NB4 (cell line): ENCODE data around the gene ETV6.

Source experiments
- DNase-seq: peaks from one replicate; pipeline ENCODE4 v3.0.0; 2010; ENCODE audit warnings: low read depth
- H3K4me3 ChIP-seq: one replicate; pipeline ENCODE4 v1.5.1; 2011; ENCODE audit warnings: mild to moderate bottlenecking, low read depth, low read length, moderate library complexity
- CTCF ChIP-seq: IDR thresholded peaks from one replicate; pipeline ENCODE4 v1.5.1; 2012; ENCODE audit warnings: low read depth, low read length
- MAX ChIP-seq: IDR thresholded peaks from 2 replicates; pipeline ENCODE4 v1.6.1; 2011; ENCODE audit warnings: low read depth, low read length
- MYC ChIP-seq: IDR thresholded peaks from 2 replicates; pipeline ENCODE4 v1.6.1; 2011; ENCODE audit warnings: low read depth, low read length
- POLR2A ChIP-seq: IDR thresholded peaks from 2 replicates; pipeline ENCODE4 v1.6.1; 2011; ENCODE audit warnings: mild to moderate bottlenecking; ENCODE audit not compliant: insufficient read length; ENCODE audit errors: extremely low read depth

Gene ETV6

GRCh38 chr12:11639454-11639853 lies 10.0 kb upstream of the ETV6 start:
- no peak for DNase-seq
- TF ChIP-seq POLR2A: no peak
- no peak overlapping the region for H3K4me3 ChIP-seq

GRCh38 chr12:11641522-11641921 lies 8.0 kb upstream of the ETV6 start:
- DNase-seq: no peak
- no peak overlapping the region for H3K4me3 ChIP-seq
- TF ChIP-seq MYC (no peak), POLR2A (no peak), CTCF (no peak), MAX (no peak)

GRCh38 chr12:11642785-11643184 lies 6.7 kb upstream of the ETV6 start:
- no peak for TF ChIP-seq MYC
- no peak for DNase-seq
- no peak overlapping the region for H3K4me3 ChIP-seq

GRCh38 chr12:11645391-11645790 lies 4.1 kb upstream of the ETV6 start:
- TF ChIP-seq POLR2A: no peak
- no peak for TF ChIP-seq CTCF
- no peak for TF ChIP-seq MYC
- no peak for DNase-seq
- H3K4me3 ChIP-seq: no peak overlapping the region

- TF ChIP-seq MAX (peak; percentile 82), CTCF (no peak), MYC (peak; percentile 96), POLR2A (peak; percentile 34)
- peak overlapping the region; percentile 75 for H3K4me3 ChIP-seq
- DNase-seq: peak; percentile 97
Observed at GRCh38 chr12:11648514-11649412, 711 bp upstream of the ETV6 start.

GRCh38 chr12:11650286-11651281 lies 1.1 kb downstream of the ETV6 start:
- TF ChIP-seq MYC: peak; percentile 40; the same call in 1 of the 2 replicates
- 0 out of 2 replicates have a peak, but pooled peaks have one; percentile 20 for TF ChIP-seq MAX
- TF ChIP-seq POLR2A: no peak
- peak; percentile 78 for DNase-seq
- peak overlapping the region; percentile 82 for H3K4me3 ChIP-seq

GRCh38 chr12:11651381-11651780 lies 1.9 kb downstream of the ETV6 start:
- peak overlapping the region; percentile 82 for H3K4me3 ChIP-seq
- TF ChIP-seq MYC: 0 out of 2 replicates have a peak, but pooled peaks have one; percentile 4
- no peak for TF ChIP-seq CTCF
- DNase-seq: peak; percentile 33
